ENCODE measurements around the gene SLC9B2.

The SLC9B2 gene

GRCh38 chr4:103075894-103076746 is 441 bp downstream of the SLC9B2 start:
- DNase-seq (ENCODE audit: low spot score) = peak; percentile 79

GRCh38 chr4:103075435-103075893 is 1.1 kb downstream of the SLC9B2 start:
- no peak for DNase-seq (ENCODE audit: low spot score)

DNA sequence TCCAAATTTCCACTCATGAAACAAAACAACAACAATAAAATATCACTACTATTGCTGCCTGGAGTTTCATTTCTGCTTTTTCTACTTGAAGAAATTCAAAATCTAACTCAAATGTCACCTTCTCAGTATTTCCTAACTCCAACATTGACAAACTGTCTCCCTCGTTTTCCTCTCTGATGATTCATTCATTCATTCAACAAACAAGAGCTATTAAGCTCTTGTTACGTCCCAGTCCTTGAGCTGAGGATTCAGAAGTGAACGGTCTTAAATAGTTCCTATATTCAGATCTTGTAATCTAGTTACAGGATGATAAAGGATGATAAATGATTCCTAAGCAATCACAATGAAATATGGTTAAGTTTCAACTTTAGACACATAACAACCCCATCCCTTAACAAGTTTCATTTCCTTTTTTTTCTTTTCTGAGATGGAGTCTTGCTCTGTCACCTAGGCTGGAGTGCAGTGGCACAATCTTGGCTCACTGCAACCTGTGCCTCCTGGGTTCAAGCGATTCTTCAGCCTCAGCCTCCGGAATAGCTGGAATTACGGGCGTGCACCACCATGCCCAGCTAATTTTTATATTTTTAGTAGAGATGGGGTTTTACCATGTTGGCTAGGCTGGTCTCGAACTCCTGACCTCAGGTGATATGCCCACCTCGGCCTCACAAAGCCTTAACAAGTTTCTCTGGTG is 1.7 kb downstream of the SLC9B2 start:
- peak; percentile 43 for DNase-seq (ENCODE audit: low spot score)

GRCh38 chr4:103073792-103074438 is 2.6 kb downstream of the SLC9B2 start:
- no peak for DNase-seq (ENCODE audit: low spot score)

DNA sequence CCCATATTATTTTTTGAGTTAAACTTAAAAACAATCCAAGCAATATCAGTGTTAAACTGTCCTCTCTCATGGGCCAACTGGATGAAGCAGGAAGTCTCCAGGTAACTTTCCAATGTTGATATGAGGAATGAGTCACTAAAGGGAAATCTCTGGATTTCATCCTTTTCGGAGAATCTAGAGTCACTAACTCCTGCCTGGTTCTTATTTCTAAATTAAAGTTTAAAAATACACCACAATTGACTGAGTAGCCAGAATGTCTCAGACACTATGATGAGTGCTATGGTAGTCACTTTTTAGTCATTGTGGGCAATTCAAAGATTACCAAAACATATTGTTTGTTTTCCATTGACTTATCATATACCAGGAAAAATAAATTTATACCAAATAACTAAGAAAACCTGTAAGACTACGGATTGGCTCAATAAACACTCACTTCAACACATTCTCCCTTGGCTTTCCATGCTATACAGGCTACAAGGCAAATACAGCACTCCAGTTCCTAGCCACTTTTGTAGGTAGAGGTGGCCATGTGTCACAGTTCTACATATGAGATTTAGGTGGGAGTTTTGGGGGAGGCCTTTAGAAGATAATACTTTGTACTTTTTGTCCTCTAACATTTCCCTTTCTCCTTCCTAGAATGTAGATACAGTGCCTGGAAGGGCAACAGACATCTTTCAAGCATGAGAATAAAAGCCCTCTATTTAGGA is 8.6 kb downstream of the SLC9B2 start:
- DNase-seq (ENCODE audit: low spot score) = no peak

GRCh38 chr4:103060453-103061148 is 16.0 kb downstream of the SLC9B2 start:
- no peak for DNase-seq (ENCODE audit: low spot score)

DNA sequence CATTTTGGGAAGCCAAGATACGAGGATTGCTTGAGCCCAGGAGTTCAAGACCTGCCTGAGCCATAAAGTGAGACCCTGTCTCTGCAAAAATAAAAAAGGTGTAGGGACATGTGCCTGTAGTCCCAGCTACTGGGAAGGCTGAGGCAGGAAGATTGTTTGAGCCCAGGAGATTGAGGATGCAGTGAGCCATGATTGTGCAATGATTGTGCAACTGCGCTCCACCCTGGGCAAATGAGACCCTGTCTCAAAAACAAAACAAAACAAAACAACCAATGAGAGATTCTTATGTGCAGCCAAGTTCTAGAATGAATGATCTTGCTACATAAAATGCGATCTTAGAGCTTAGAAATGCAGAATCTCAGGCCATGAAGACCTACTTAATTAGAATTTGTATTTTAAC is 22.5 kb downstream of the SLC9B2 start:
- no peak for DNase-seq (ENCODE audit: low spot score)

- no peak for DNase-seq (ENCODE audit: low spot score)
Measured at GRCh38 chr4:103052779-103053178, 23.8 kb downstream of the SLC9B2 start.

- no peak for DNase-seq (ENCODE audit: low spot score)
Measured at GRCh38 chr4:103052145-103052544, 24.4 kb downstream of the SLC9B2 start.

- no peak for DNase-seq (ENCODE audit: low spot score)
Measured at GRCh38 chr4:103050736-103051436, 25.7 kb downstream of the SLC9B2 start.

DNA sequence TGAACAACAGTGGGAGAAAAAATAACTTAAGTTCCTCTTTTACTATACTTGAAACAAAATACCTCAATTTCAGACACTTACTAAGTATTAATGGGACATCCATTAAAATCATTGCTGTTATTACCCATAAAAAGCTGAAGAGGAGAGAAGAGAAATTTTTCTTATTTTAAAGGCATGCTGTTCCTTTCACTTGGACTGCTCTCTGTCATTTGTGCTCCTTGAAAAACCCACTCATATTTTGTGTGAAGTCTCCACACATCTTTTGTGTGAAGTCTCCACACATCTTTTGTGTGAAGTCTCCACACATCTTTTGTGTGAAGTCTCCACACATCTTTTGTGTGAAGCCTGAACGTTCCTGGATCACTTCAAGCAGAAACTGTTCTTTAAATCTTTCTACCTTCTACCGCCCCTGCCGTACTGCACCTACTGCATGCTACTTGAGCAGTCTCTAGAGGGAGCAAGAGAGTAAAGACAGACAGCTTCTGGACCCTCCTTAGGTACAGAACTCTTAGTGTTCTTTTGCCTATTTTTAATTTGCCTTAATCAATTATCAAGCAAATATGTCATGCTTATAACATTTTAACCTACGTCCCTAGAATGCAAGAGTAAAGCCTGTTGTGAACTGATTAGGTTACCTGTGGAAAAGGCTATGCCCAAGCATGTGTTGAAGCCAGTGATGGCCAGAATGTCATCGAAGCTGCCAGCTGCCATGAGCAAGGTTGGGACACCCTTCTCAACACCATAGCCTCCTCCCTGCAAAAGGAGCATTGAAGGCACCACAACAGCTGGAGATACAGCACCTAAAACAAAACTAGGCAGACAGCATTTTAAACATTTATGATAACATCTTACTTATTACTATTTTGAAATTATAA is 29.9 kb downstream of the SLC9B2 start:
- DNase-seq (ENCODE audit: low spot score) = peak; percentile 81

DNA sequence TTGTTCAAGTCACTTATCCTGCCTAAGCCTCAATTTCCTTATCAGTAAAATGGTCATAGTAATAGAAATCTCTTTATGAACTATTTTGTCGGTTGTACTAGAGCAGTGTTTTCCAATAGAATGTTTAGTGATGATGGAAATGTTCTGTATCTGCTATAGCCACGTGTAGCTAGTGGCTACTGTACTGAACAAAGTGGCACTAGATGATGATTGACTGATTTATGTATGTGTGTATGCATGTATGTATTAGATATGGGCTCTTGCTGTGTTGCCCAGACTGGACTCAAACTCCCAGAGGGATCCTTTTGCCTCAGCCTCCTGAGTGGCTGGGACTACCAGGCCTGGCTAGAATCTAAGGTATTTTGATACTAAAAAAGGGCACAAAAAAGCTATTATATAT is 32.4 kb downstream of the SLC9B2 start:
- no peak for DNase-seq (ENCODE audit: low spot score)

DNA sequence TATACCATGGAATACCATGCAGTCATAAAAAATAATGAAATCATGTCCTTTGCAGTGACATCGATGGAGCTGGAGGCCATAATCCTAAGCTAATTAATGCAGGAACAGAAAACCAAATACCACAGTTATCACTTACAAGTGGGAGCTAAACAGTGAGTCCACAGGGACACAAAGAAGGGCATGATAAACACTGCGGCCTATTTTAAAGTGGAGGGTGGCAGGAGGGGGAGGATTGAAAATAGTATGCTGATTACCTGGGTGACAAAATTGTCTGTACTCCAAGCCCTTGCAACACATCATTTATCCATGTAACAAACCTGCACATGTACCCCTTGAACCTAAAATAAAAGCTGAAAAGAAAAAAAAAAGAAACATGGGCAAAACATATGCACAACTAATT is 40.4 kb downstream of the SLC9B2 start:
- DNase-seq (ENCODE audit: low spot score) = no peak

- DNase-seq (ENCODE audit: low spot score) = peak; percentile 65
Measured at GRCh38 chr4:103032574-103032973, 44.0 kb downstream of the SLC9B2 start.

- DNase-seq (ENCODE audit: low spot score) = no peak
Measured at GRCh38 chr4:103030791-103031190, 45.8 kb downstream of the SLC9B2 start.

DNA sequence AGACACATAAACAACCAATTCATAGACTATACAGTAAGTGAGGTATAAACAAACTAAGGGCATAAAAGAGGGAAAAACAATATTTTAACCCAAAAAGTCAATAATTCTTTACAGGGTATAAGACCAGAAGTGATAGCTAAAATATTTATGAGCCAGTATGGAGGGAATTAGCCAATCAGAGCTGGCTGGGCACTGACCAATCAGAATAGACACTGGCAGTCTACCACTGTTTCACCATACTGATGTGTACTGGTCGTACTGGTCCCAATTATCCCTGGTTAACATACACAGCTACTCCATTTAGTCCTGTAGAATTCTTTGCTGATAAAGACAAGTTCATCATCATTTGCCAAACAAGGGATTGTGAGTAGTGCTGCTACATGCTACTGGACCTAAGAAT is 47.3 kb downstream of the SLC9B2 start:
- no peak for DNase-seq (ENCODE audit: low spot score)

DNA sequence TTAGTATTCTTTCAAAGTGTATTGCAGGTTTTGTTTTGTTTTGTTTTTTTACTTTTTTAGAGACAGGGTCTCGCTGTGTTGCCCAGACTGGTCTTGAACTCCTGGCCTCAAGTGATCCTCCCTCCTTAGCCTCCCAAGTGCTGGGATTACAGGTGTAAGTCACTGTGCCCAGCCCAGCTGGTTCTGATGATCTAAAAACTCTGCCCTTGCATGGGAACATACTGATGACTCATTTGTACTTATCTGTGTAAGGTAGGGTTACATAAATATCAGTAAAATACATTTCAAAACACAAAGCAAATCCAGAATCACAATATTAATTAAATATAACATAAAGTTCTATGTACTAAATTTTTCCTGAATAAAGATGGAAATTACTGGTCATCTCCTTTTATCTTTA is 49.7 kb downstream of the SLC9B2 start:
- DNase-seq (ENCODE audit: low spot score) = no peak

- no peak for DNase-seq (ENCODE audit: low spot score)
Measured at GRCh38 chr4:103024996-103025395, 51.6 kb downstream of the SLC9B2 start.

- DNase-seq (ENCODE audit: low spot score) = no peak
Measured at GRCh38 chr4:103021120-103021519, 55.4 kb downstream of the SLC9B2 start.
